Mesenchymal stem cell (in vitro differentiated cells and primary cell): ENCODE results near the gene DPP6.

ENCODE experiments used
- DNase-seq: peaks from one replicate; pipeline ENCODE4 v3.0.0-alpha.2; 2013
- H2AFZ ChIP-seq: one replicate; pipeline ENCODE4 v1.6.1; 2013; ENCODE audit warnings: low read depth, mild to moderate bottlenecking, control low read depth, inconsistent platforms, low read length, moderate library complexity
- H2AK5ac ChIP-seq: 2 replicates; pipeline ENCODE4 v1.6.1; 2013; ENCODE audit warnings: low read length, moderate library complexity, mild to moderate bottlenecking, inconsistent platforms; ENCODE audit not compliant: severe bottlenecking
- H2BK120ac ChIP-seq: one replicate; pipeline ENCODE4 v1.6.1; 2013; ENCODE audit warnings: low read depth, mild to moderate bottlenecking, inconsistent platforms, low read length, moderate library complexity
- H2BK12ac ChIP-seq, 2 experiments: one replicate each; pipeline ENCODE4 v1.6.1; 2013; ENCODE audit warnings: inconsistent platforms in 2 of 2, low read length in 2 of 2, mild to moderate bottlenecking in 2 of 2, moderate library complexity in 2 of 2, control low read depth in 1 of 2
- H2BK15ac ChIP-seq: one replicate; pipeline ENCODE4 v1.6.1; 2013; ENCODE audit warnings: mild to moderate bottlenecking, low read depth, inconsistent platforms; ENCODE audit not compliant: poor library complexity, severe bottlenecking
- H2BK5ac ChIP-seq: 2 replicates; pipeline ENCODE4 v1.6.1; 2013; ENCODE audit warnings: low read depth, mild to moderate bottlenecking, low read length, control low read depth, inconsistent platforms; ENCODE audit not compliant: poor library complexity, severe bottlenecking
- H3K14ac ChIP-seq, 2 experiments: one replicate each; pipeline ENCODE4 v1.6.1; 2013; ENCODE audit warnings: inconsistent platforms in 2 of 2, low read length in 2 of 2, control low read depth in 1 of 2, mild to moderate bottlenecking in 1 of 2, moderate library complexity in 1 of 2
- H3K18ac ChIP-seq, 2 experiments: one replicate each; pipeline ENCODE4 v1.6.1; 2013; ENCODE audit warnings: inconsistent platforms in 2 of 2, low read length in 2 of 2, control low read depth in 1 of 2, low read depth in 1 of 2, mild to moderate bottlenecking in 1 of 2
- H3K23ac ChIP-seq, 2 experiments: one replicate each; pipeline ENCODE4 v1.6.1; 2013; ENCODE audit warnings: inconsistent platforms in 2 of 2, low read length in 2 of 2, mild to moderate bottlenecking in 2 of 2, moderate library complexity in 2 of 2, control low read depth in 1 of 2
- H3K27ac ChIP-seq: 2 replicates; pipeline ENCODE4 v1.5.1; 2013; ENCODE audit warnings: mild to moderate bottlenecking, moderate library complexity, low read length, control low read depth, inconsistent platforms; ENCODE audit not compliant: poor library complexity, severe bottlenecking
- H3K27me3 ChIP-seq, 2 experiments: 2 replicates each; pipeline versions ENCODE4 v1.6.1 to v1.7.0; 2013; ENCODE audit warnings: low read length in 2 of 2, mild to moderate bottlenecking in 2 of 2, moderate library complexity in 2 of 2, control low read depth in 1 of 2, inconsistent platforms in 1 of 2; ENCODE audit not compliant: control insufficient read depth in 1 of 2, insufficient read depth in 1 of 2
- H3K36me3 ChIP-seq, 2 experiments: 2 replicates each; pipeline versions ENCODE4 v1.6.1 to v1.7.0; 2013; ENCODE audit warnings: low read length in 2 of 2, control low read depth in 1 of 2, inconsistent platforms in 1 of 2, low read depth in 1 of 2, mild to moderate bottlenecking in 1 of 2; ENCODE audit not compliant: insufficient read depth in 2 of 2, control insufficient read depth in 1 of 2
- H3K4ac ChIP-seq, 2 experiments: one replicate each; pipeline ENCODE4 v1.6.1; 2013; ENCODE audit warnings: inconsistent platforms in 2 of 2, low read length in 2 of 2, mild to moderate bottlenecking in 2 of 2, moderate library complexity in 2 of 2, control low read depth in 1 of 2, low read depth in 1 of 2
- H3K4me1 ChIP-seq: 2 replicates; pipeline ENCODE4 v1.6.1; 2013; ENCODE audit warnings: low read depth, low read length, control low read depth; ENCODE audit not compliant: control insufficient read depth, insufficient read depth
- H3K4me2 ChIP-seq: 2 replicates; pipeline ENCODE4 v1.6.1; 2013; ENCODE audit warnings: low read length, mild to moderate bottlenecking, inconsistent platforms; ENCODE audit not compliant: poor library complexity, severe bottlenecking
- H3K4me3 ChIP-seq, 2 experiments: 2 replicates each; pipeline versions ENCODE4 v1.5.1 to v1.7.0; 2013; ENCODE audit warnings: low read length in 2 of 2, mild to moderate bottlenecking in 2 of 2, control low read depth in 1 of 2, low read depth in 1 of 2; ENCODE audit not compliant: insufficient read depth in 1 of 2
- H3K79me1 ChIP-seq: replicated peaks from 2 replicates; pipeline ENCODE4 v1.6.1; 2013; ENCODE audit warnings: mild to moderate bottlenecking, control low read depth, low read length, inconsistent platforms; ENCODE audit not compliant: poor library complexity, severe bottlenecking
- H3K9ac ChIP-seq: 2 replicates; pipeline ENCODE4 v1.7.0; 2013; ENCODE audit warnings: mild to moderate bottlenecking, low read length, moderate library complexity
- H3K9me3 ChIP-seq: 2 replicates; pipeline ENCODE4 v1.7.0; 2013; ENCODE audit warnings: mild to moderate bottlenecking, low read length; ENCODE audit not compliant: control insufficient read depth
- H4K8ac ChIP-seq: one replicate; pipeline ENCODE4 v1.6.1; 2013; ENCODE audit warnings: inconsistent platforms, mild to moderate bottlenecking, low read length, moderate library complexity
- H4K91ac ChIP-seq: one replicate; pipeline ENCODE4 v1.6.1; 2013; ENCODE audit warnings: mild to moderate bottlenecking, low read length, inconsistent platforms
- WGBS: methylation state at CpG from one replicate; pipeline ENCODE4 v1.1.7; 2013; ENCODE audit warnings: mixed read lengths; 5-methylcytosine and 5-hydroxymethylcytosine counted together

DPP6 gene

DNA sequence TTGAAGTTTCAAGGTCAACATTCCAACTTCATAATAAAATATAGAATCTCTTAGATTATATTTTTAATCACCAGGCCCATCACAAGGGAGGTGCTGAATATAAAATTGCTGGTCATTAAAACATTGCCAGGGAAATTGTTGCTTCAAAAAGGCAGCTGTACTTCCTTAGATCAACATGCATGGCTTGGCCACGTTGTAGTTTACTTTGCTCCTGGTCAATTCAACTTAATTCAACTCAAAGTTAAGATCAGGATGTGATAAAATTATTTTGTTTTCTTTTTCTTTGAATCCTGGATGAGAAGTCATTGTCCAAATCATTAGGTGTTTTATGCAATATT lies 633.3 kb downstream of the DPP6 start:
- Histone ChIP-seq H3K18ac (no peak overlapping the region), H2BK120ac (no peak overlapping the region), H3K4me1 (no peaks in the 10 kb centered on the region), H3K27me3 (no peaks in the 10 kb centered on the region), H4K8ac (no peak overlapping the region), H3K23ac (no peak overlapping the region), H3K27ac (no peak overlapping the region), H2AK5ac (no peak overlapping the region), H3K9ac (no peak overlapping the region), H3K14ac (no peak overlapping the region), H2BK12ac (no peak overlapping the region), H3K36me3 (no peaks in the 10 kb centered on the region), H2BK15ac (no peak overlapping the region), H3K4ac (no peak overlapping the region), H2BK5ac (no peak overlapping the region), H3K9me3 (no peaks in the 10 kb centered on the region), H3K4me2 (no peak overlapping the region), H2AFZ (no peak overlapping the region), H3K79me1 (no peaks in the 10 kb centered on the region), H3K4me3 (no peak overlapping the region), H4K91ac (no peak overlapping the region)
- no peak for DNase-seq
- WGBS: 40% methylated on average over 1 of the region's 1 CpG

GRCh38 chr7:154686305-154686704 lies 634.1 kb downstream of the DPP6 start:
- Histone ChIP-seq H3K18ac (no peak overlapping the region), H2BK120ac (no peak overlapping the region), H3K9me3 (no peaks in the 10 kb centered on the region), H2AK5ac (no peak overlapping the region), H3K9ac (no peak overlapping the region), H2BK15ac (no peak overlapping the region), H3K79me1 (no peaks in the 10 kb centered on the region), H3K4me3 (no peak overlapping the region), H2AFZ (no peak overlapping the region), H3K23ac (no peak overlapping the region), H3K14ac (no peak overlapping the region), H3K4me1 (no peaks in the 10 kb centered on the region), H4K91ac (no peak overlapping the region), H3K36me3 (no peaks in the 10 kb centered on the region), H2BK5ac (no peak overlapping the region), H3K4ac (no peak overlapping the region), H3K27me3 (no peaks in the 10 kb centered on the region), H2BK12ac (no peak overlapping the region), H3K27ac (no peak overlapping the region), H4K8ac (no peak overlapping the region), H3K4me2 (no peak overlapping the region)
- WGBS: 52% methylated on average over 3 of the region's 4 CpGs
- DNase-seq: no peak

GRCh38 chr7:154688952-154689351 lies 636.8 kb downstream of the DPP6 start:
- Histone ChIP-seq H4K91ac (no peak overlapping the region), H3K4me2 (no peak overlapping the region), H2BK15ac (no peak overlapping the region), H2AFZ (no peak overlapping the region), H3K27ac (no peak overlapping the region), H3K14ac (no peak overlapping the region), H3K36me3 (no peaks in the 10 kb centered on the region), H3K27me3 (no peaks in the 10 kb centered on the region), H3K4me1 (no peaks in the 10 kb centered on the region), H2AK5ac (no peak overlapping the region), H3K4ac (no peak overlapping the region), H3K79me1 (no peaks in the 10 kb centered on the region), H3K9me3 (no peaks in the 10 kb centered on the region), H3K18ac (no peak overlapping the region), H2BK120ac (no peak overlapping the region), H3K9ac (no peak overlapping the region), H2BK5ac (no peak overlapping the region), H2BK12ac (no peak overlapping the region), H4K8ac (no peak overlapping the region), H3K4me3 (no peak overlapping the region), H3K23ac (no peak overlapping the region)
- no peak for DNase-seq
- WGBS: 57% methylated on average over 3 of the region's 3 CpGs

DNA sequence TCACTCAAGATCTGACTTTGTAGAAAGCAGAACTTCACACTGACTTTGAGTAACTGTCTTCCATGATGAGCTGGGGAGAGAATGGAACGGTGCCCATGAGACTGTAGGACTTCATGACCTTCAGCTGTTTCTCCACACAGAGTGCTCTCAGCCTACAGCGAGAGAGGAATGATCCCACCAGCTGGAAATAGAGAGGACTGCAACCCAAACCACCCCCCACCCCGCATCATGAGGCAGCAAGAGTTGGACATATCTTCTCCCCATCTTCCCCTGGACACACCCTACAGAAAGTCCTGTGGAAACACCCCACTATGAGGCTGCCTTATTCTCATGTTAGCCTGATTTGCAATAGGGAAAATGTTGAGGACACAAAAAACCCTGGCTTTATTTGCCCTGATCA lies 638.2 kb downstream of the DPP6 start:
- Histone ChIP-seq H2BK120ac (no peak overlapping the region), H3K4ac (no peak overlapping the region), H4K8ac (no peak overlapping the region), H3K4me3 (no peak overlapping the region), H3K4me1 (no peaks in the 10 kb centered on the region), H3K27me3 (no peaks in the 10 kb centered on the region), H3K79me1 (no peaks in the 10 kb centered on the region), H3K18ac (no peak overlapping the region), H3K14ac (no peak overlapping the region), H2BK5ac (no peak overlapping the region), H2BK15ac (no peak overlapping the region), H2BK12ac (no peak overlapping the region), H2AFZ (no peak overlapping the region), H4K91ac (no peak overlapping the region), H2AK5ac (no peak overlapping the region), H3K9ac (no peak overlapping the region), H3K27ac (no peak overlapping the region), H3K23ac (no peak overlapping the region), H3K4me2 (no peak overlapping the region), H3K36me3 (no peaks in the 10 kb centered on the region), H3K9me3 (no peaks in the 10 kb centered on the region)
- 40% methylated on average over 3 of the region's 3 CpGs for WGBS
- no peak for DNase-seq
